GM12878 (cell line): ENCODE results near the gene PHKB.

ENCODE experiments used
- NFYB ChIP-seq: IDR thresholded peaks from 2 replicates; pipeline ENCODE4 v1.6.1; 2011; ENCODE audit warnings: low read depth, mild to moderate bottlenecking, low read length, improper control_type of control experiment, moderate library complexity; ENCODE audit not compliant: insufficient read depth
- RAD21 ChIP-seq: IDR thresholded peaks from 2 replicates; pipeline ENCODE4 v1.6.1; 2011; ENCODE audit warnings: mild to moderate bottlenecking, low read depth, low read length, moderate library complexity; ENCODE audit not compliant: insufficient read depth
- REST ChIP-seq: IDR thresholded peaks from 2 replicates; pipeline ENCODE4 v1.6.1; 2012; ENCODE audit warnings: mild to moderate bottlenecking, low read depth, low read length

- TF ChIP-seq NFYB (no peak), RAD21 (no peak), REST (no peak)
Measured at GRCh38 chr16:47667956-47668355, 206.8 kb downstream of the PHKB start.
